Liver (tissue), 3 donors: ENCODE measurements around the gene CCR5AS.

Experiments used
- ATF3 ChIP-seq: IDR thresholded peaks from 2 replicates; pipeline ENCODE4 v1.6.1; 2016; ENCODE audit warnings: antibody characterized with exemption
- CTCF ChIP-seq: fragments of 150-350 bp; IDR thresholded peaks from 2 replicates; pipeline ENCODE4 v1.5.1; 2017; ENCODE audit warnings: improper control_type of control experiment, low read depth, low read length; ENCODE audit not compliant: missing input control
- HNF4G ChIP-seq: IDR thresholded peaks from 2 replicates; pipeline ENCODE4 v1.6.1; 2016; ENCODE audit warnings: antibody characterized with exemption
- JUND ChIP-seq, 2 donors: IDR thresholded peaks; 2 replicates each; pipeline ENCODE4 v1.6.1; 2016; ENCODE audit warnings: antibody characterized with exemption in 2 of 2
- MAX ChIP-seq: IDR thresholded peaks from 2 replicates; pipeline ENCODE4 v1.6.1; 2016; ENCODE audit warnings: antibody characterized with exemption
- NR2F2 ChIP-seq: IDR thresholded peaks from 2 replicates; pipeline ENCODE4 v1.6.1; 2016; ENCODE audit warnings: antibody characterized with exemption
- SP1 ChIP-seq: IDR thresholded peaks from 2 replicates; pipeline ENCODE4 v1.6.1; 2018; ENCODE audit warnings: antibody characterized with exemption, mild to moderate bottlenecking
- TAF1 ChIP-seq: conservative IDR thresholded peaks from 2 replicates; pipeline ENCODE4 v1.6.1; 2016; ENCODE audit warnings: antibody characterized with exemption, mild to moderate bottlenecking
- YY1 ChIP-seq: IDR thresholded peaks from 2 replicates; pipeline ENCODE4 v1.6.1; 2016; ENCODE audit warnings: antibody characterized with exemption, mild to moderate bottlenecking
- donor health status: healthy.
- donor health status: healthy.

- TF ChIP-seq MAX (no peak), CTCF (no peak), ATF3 (no peak), YY1 (no peak), SP1 (no peak), TAF1 (no peak), JUND (IDR thresholded peaks at IDR 0.05) (no peak), NR2F2 (no peak), HNF4G (no peak)
Observed at GRCh38 chr3:46365737-46366524, 40.9 kb downstream of the CCR5AS start.
